ENCODE data around the gene PPP1R17.

PPP1R17 gene

DNA sequence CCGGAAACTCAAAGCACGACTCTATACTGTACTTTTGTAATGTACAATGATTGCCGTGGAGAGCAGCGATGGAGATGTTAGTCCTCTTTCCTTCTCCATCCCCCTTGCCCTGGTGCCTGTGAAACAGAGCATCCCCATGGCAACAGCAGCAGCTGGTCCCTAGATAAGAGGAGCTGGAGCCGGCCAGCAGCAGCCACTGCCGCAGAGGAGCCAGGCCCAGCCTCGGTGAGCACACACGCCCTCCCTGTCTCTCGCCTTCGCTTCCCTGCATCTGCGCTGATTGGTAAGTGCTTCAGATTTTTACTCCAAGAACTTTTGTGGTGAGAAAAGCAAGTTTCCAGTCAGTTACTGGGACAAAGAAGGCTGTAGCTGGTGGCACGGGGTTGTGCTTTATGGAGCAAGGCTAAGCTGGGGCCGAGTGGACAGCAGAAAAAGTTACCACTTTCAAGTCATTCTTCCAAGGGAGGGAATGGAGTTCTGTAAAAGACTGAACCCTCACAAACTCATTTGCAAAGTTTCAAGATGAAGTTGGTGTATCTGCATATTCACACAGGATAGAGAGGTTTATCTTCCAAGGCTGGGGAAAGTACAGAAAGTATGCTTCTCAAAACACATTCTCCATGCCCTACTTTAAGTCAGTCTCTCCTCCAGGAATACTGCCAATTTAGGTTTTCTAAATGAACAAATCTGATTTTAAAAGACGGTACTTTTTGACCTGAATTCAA is at the start of gene PPP1R17:
Gene PPP1R17, plus strand, starts transcription at position 192 of the 725 bp plus-strand sequence. CDS start 5,227 bp downstream, outside the sequence.
- ATAC-seq: no peak

DNA sequence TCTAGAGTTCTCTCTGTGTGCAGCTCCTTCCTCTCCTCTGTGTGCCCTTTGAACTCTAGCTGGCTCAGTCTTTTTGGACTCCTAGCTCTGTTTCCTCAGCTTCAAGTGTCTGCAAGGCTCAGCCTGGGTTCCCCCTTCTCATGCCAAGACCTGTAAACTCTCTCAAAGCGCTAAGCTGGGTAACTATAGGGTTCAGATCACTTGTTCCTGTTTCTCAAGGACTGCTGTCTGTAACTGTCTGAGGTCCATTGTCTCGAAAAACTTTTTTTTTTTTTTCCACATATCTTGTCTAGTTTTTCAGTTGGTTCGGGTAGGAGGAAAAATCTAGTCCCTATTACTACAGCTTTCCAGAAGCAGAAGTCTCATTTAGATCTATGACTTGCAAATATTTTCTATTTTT is 46.6 kb upstream of the PPP1R17 start:
- no peak for ATAC-seq

DNA sequence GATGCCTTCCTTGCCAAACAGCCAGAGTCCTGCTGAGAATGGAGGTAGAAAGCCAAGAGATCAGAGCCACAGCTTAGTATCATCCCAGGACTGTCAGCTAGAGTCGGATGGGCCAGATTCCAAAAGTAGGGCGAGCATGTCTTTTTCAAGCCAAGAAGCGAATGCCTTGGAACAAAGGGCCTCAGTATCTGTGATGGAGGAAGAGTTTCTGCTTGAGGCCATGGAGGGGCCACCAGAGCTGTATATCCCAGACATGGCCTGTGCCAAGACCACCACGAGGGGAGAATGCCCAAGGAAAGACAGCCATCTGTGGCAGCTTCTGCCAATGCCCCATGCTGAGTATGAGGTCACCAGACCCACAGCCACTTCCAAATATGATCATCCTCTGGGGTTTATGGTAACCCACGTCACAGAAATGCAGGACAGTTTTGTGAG is 44.3 kb upstream of the PPP1R17 start:
- ATAC-seq: no peak

DNA sequence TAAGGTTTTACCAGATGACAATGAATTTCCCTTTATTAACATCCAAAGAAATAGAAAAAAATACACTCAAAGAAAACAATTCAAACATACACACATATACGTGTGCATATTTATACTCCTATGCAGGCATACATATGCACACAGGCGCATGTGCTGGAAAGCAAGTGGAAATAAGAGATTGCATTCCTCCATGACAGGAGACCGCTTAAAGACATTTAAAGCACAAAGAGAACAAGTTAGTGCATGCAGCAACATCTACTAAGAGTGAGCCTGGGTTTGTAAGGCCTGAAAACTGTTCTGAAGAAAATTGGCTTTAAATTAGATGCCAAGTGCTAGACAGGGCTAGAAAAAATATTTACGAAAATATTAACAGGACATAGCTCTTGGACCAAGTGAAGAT is 40.1 kb upstream of the PPP1R17 start:
- no peak for ATAC-seq

DNA sequence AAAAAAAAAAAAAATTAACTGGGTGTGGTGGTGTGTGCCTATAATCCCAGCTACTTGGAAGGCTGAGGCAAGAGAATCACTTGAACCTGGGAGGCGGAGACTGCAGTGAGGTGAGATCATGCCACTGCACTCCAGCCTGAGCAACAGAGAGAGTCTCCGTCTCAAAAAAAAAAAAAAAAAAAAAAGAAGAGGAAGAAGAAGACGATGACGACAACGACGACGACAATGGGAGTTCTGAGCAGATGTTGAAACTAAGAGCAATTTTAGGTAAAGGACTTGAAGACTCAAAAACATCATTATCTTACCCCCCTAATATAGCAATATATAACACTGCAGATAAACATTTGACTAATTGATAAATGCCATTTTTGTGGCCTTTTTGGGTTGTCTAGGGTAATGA is 39.5 kb upstream of the PPP1R17 start:
- ATAC-seq: no peak

DNA sequence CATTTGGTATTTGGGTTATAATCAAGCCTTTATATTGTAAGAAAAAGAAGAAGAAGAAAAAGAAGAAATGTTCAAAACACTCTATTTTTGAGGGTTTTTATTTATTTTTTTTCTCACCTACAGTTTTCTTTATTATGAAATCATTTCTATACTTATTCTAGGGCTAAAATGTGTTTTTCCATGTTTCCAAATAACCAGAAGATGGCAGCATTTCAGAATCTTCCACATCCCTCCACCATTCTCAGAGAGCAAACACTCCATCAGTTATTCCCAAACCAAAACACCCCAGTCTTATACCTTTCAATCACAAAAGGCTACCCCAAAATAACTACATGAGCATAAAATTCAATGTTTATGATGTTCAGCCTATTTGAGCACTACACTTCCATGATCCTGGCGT is 38.7 kb upstream of the PPP1R17 start:
- no peak for ATAC-seq

DNA sequence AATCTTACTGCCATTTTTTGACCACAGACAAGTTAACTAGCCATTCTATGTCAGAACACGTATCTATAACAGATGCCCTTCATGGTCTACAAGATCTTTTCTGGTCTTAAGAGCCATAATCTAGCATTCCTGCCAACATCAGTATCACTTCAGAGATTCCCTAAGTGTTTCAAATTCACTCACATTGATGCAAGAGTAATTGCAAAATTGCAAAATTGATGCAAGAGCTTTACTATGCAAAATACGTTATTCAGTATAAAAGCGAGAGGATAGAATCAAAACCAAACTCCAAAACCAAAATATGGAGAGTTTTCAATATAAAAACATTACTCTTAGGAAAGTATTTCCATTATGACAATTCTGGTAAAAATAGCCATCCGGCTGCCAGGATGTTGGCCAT is 38.1 kb upstream of the PPP1R17 start:
- ATAC-seq: no peak

DNA sequence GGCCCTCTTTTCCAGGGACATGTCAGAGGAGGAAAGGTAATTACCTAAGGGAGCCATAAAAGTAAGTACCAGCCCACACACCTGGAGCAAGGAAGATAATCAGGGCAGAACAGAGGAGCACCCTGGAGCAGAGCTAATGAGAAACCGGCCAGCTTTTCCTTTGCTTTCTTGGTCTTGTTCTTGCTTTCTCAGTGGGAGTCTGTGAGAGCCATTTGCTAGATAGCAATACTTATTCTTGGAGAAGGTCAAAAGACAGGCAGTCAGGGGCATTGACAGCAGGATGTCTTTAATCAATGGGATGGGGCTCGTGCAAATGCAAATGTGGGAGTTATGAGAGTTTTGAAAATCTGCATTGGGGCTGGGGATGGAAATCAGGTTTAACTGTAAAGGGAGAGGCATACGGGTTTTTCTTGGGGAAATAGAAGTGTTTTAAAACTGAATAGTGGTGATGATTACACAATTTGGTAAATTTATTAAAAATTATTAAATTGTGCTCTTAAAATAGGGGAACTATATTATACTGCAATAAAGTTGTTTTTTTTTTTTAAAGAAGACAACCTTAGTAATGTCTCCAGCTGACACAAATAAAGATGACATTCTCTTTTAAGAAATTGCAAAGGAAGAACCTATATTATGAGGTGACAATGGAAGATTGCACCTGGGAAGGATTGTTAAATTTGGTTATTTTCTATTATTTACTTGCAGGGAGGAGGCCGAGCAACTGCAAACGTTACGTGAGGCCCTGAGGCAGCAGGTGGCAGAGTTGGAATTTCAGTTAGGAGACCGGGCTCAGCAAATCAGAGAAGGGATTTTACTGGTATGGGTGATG is 35.6 kb upstream of the PPP1R17 start:
- ATAC-seq: no peak

DNA sequence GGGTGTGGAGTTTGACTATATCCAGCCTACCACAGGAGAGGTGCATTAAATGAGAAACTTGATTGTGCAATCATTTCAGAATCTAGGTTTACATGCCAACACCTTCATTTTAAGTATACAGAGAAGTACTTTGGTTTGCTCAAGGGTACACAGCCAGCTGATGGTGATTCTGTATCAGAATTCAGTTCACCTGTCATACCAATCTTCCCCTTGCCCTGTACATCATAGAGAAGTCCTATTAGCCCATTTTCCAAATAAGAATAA is 35.0 kb upstream of the PPP1R17 start:
- ATAC-seq: no peak

DNA sequence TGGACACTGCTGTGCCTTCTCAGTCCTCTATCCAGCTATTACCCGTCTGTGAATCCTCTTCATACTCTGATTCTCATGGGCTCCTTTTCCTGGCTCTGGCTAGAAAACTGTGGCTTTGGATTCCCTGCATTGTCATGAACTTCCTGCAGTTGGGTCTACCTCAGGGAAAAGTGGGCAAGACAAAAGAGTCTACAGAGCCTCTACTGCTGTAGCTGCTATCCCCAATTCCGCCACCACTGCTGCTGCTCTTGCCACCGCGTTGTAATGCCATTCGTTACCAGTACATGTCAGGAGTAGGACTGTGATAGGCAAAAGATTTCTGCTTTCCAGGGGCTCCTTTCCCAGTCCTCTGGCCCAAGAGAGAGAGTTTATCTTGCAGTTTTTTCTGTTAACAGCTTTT is 23.9 kb upstream of the PPP1R17 start:
- ATAC-seq: no peak

DNA sequence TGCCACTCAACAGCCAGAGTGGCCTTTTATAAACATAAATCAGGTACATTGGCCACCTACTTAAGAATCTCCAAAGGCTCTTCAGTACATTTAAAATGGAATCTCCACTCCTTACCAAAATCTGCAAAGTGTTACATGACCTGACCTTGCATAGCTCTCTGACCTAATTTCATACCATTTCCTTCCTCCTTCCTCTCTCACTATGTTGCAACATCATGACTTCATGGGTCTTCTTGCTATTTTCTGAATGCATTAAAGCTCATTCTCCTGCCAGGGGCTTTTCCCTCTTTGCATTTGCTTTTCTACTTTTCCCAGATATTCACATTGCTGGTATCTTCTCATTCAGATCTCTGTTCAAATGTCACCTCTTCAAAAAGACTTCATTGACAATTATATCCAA is 22.1 kb upstream of the PPP1R17 start:
- no peak for ATAC-seq

DNA sequence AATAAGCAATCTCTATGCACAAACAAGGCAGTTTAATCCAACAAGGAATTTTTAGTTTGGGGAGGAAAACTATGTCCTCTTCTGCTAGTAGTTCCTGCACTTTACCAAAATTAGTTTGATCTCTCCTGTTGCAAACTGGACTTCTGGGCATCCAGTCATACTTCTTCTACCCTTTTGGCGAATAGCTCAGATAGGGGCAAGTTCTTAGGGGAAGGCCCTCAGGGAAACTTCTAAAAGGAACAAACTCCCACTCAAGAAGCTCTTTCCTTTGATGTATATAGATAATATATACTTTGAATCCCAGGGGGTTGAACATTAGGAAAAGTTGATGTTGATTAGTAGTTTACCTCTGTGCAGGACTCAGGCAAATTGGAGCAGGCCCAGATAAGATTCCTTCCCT is 21.5 kb upstream of the PPP1R17 start:
- no peak for ATAC-seq

DNA sequence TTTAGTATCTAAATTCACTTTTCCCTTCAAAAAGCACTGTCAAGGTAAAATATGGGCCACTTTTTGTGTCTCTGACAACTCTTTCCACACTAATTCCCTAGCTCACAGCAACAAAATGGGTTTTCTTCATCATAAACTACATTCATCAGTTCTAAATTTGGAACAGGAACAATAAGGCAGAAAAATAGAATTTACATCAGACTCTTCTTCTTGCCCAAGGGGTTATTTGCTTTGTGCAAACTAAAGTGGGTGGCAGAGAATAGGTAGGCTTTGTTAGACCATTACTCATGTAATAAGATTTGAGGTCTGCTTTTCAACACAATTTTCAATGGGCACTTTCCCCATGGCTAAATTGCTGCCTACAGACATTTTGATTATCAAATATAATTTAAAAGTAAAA is 17.6 kb upstream of the PPP1R17 start:
- ATAC-seq: no peak

DNA sequence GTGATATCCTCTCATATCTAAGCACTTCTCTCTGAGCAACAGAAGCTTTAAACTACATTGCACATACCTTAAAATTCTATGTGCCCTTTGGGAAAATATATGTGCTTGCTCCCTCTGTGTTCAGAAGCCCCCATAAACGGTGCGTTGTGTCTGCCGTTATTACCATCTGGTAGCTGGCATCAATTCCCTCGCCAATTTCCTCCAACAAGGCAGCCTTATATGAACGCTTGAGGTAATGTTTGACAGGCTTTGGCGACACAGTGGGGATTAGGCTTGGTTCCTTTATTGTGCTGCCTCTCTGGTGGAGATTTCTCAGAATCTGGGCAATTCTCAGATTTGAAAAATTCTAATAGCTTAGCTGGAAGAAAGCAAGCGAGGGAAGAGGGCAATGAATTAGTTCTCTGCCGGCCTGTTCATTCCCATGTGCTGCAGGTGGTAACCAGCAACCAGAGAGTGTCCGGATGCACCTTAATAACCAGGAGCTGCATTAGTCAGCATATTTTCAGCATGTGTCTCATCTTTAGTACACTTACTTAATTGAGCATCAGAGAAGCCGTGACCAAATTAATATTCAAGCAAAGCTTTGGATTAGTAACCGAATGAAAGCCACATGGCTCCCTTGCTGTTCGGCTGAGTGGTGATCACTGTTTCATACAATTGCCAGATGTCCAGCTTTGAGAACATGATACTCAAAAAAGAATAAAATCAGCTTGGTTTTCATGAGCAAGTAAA is 7.3 kb upstream of the PPP1R17 start:
- no peak for ATAC-seq

DNA sequence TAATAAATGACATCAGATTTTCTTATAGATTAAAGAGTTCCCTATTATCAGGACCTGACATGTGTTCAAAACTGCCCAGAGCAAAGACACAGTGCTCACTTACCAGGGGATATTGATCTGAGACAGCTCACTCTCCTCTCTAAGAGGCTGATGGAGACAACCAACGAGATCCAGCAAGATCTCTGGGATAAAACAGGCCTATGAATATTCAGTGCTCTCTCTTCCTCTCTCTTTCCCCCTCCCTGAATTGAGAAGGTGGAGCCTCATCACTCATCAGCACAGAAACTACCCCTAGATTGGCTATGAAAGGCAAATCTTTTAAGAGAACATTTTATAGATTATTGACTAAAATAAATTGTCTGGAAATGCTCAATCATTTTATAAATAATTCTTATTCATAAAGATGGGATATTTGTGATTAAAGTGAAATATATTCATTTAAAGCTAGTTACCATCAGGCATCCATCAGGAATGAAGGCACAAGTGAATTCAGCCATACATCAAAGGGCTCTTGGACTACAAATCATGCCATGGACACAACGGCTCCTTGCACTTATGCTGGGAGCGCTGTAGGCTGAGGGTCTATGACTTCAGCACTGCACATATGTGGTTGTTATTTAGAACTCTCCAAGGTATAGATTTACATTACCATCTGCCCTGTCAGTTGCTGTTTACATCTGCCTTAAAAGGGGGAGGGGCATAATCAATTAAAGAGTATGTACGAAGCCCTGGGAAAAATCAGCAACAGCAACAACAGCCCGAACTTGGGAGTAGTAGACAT is 3.4 kb upstream of the PPP1R17 start:
- no peak for ATAC-seq

DNA sequence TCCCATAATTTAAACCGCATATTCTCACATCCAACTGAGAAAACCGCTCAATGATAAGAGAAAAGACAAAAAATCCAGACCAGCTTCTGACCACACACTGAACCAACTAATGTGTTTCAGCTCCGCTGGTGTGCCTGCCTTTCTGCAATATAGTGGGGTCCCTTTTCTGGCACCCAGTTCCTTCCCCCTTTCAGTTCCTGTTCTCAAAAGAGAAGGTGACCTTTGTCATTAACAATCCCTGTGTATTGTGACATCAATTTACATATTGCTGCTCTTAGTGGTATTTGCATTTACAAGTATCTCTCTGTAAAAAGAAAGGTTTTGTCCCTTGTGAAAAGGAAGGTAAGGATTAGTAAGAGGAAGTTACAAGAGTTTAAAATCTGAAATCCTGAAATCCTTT is 1.4 kb downstream of the PPP1R17 start:
- ATAC-seq: no peak

DNA sequence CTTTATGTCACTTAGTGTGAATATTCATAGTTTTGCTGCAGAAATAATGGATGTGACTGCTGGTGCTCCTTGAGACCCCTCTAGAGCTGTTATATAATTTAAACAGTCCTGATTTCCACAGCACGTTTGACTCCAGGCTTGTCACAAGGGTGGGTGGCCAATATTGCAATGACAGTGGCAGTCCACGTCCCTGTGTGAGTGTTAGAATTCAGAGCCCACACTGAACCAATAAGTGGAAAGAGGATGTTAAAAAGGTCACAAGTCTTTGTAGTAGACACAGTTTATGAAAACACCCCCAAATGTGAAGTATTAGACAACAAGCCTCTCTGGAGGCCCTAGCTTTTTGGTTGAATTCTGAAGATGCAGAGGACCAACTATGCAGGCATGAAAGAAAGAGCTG is 2.0 kb downstream of the PPP1R17 start:
- ATAC-seq: no peak

DNA sequence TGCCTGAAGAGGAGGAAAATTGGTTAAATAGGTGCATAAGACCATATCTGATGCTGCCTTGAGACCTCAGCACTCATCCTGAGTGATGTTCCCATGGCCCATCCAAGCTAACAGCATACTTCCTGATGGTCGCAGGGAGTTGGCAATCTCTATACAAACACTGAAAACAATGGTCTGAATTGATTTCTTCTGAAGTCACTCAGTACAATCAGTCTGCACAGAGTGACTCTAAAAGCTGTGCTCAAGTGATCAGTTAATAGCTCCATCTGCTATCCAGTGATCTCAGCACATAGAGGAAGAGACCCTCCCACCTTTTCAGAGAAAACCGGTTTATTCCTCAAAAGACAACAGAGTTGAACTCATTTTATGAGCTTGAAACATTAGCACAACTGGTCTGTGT is 3.9 kb downstream of the PPP1R17 start:
- no peak for ATAC-seq

DNA sequence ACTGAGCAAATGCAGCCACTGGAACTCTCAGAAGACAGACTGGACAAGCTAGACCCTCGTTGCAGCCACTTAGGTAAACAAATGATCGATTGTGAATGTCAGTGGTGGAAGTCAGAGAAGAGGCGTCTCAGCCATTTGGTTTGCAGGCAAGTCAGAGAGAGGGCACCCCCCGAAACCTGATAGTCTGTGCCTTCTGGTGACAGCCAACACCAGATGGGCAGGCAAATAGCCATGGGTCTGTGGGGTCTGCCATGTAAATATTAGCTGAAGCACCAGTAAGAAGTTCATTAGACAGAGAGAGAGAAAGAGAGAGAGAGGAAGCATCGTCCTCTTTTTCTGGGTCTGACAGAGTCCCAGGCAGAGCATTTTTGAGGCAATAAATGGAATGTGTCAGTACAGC is 5.4 kb downstream of the PPP1R17 start:
- ATAC-seq: no peak

DNA sequence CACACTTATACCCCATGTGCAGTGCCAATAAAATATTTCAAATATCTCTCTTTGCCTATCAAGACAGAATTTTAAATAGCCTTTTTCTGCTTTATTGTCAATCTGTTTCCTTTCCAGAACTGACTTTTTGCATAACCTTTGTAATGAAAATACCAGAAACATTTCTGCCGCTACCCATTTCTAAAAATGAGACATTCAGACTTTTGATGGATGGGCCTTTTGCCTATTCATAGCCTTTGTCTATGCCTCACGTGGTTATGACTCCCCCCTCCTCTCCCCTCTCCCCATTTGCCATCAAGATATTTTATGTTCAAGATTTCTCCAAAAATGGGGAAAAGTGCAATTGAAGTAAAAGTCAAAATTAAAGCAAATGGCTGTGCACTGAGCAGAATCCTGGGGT is 5.9 kb downstream of the PPP1R17 start:
- no peak for ATAC-seq

DNA sequence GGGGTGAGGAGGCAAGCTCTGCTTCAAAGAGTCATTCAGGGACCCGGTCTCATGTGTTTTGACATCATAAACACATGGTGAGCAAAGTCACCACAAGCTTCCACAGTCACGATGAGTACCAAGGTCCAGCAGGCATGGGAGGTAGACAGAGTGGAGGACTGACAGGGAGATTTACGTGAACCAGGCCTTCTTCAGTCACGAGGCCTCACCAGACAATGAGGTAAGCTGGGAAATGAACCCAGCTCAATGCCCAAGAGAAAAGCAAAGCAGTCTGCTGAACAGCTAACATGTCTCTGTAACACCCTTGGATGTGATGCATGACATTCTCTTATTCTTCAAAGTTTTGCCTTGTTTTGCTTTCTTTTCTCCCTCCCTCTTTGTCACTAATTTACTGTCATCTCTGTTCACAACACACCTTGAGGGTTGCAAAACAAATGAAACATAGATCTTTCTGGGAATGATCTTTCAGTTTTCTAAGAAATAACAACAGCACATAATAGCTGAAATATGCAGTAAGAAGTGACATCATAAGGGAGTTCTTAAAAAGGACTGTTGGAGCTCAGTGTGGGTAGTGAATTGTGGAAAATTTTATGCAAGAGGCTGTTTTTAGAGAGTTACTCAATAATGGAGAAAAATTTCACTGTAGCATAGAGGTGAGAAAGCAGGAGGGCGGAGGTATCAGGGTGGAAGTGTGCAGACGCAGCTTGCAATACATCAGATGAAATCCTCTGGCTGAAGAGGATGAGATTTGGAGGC is 9.0 kb downstream of the PPP1R17 start:
- no peak for ATAC-seq

DNA sequence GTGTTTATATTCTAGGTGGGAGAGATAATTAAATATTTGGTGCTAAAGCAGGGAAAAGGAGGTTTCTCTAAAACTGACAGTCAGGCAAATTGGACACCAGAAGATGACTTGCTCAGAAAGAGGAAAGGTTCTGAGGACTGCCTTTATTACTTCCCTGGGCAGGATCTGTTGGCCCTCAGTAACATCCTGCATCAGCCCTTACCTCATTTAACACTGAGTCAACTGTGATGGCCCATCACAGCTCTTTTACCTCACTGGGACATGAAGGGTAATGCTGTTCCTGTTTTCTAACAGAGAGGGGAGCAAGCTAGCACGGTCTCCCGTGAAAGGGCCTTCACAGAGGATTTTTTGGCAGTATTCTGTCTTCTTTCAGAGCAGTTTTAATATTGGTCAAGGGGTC is 12.0 kb downstream of the PPP1R17 start:
- no peak for ATAC-seq

All from activated CD4-positive, CD25-positive, alpha-beta regulatory T cell treated with anti-CD3 and anti-CD28 coated beads, Interleukin-2, amount 50 U/mL, for 24 hours (primary cell).